ENCODE measurements around the gene PLCB4.
A peak's percentile ranks its signal among the peaks of the same experiment; 100 is the strongest.

The PLCB4 gene

GRCh38 chr20:9228774-9229450 is 160.0 kb downstream of the PLCB4 start:
- no peak for TF ChIP-seq CTCF (IDR thresholded peaks at IDR 0.05; ENCODE audit: insufficient read depth, low read length, missing control alignments)
- no peak for DNase-seq (ENCODE audit: low read depth, low spot score)
- H3K4me3 ChIP-seq (ENCODE audit: low read depth, low read length): no peak overlapping the region
- POLR2A ChIA-PET: no interaction called here
- CTCF ChIA-PET: interaction anchor here (1.6 kb wide), 1 partner anchor 375 kb away, joined by 6 read pairs; no protein-coding TSS in a partner anchor

GRCh38 chr20:9230406-9230805 is 161.5 kb downstream of the PLCB4 start:
- DNase-seq (ENCODE audit: low read depth, low spot score): no peak
- ChIA-PET POLR2A (no interaction called here), CTCF (no interaction called here)
- no peak for TF ChIP-seq CTCF (IDR thresholded peaks at IDR 0.05; ENCODE audit: insufficient read depth, low read length, missing control alignments)
- no peak overlapping the region for H3K4me3 ChIP-seq (ENCODE audit: low read depth, low read length)

- ChIA-PET CTCF (no interaction called here), POLR2A (no interaction called here)
- no peak for DNase-seq (ENCODE audit: low read depth, low spot score)
- TF ChIP-seq CTCF (IDR thresholded peaks at IDR 0.05; ENCODE audit: insufficient read depth, low read length, missing control alignments): no peak
- no peak overlapping the region for H3K4me3 ChIP-seq (ENCODE audit: low read depth, low read length)
Measured at GRCh38 chr20:9233804-9234203, 164.9 kb downstream of the PLCB4 start.

GRCh38 chr20:9235518-9235917 is 166.6 kb downstream of the PLCB4 start:
- DNase-seq (ENCODE audit: low read depth, low spot score): no peak
- TF ChIP-seq CTCF (IDR thresholded peaks at IDR 0.05; ENCODE audit: insufficient read depth, low read length, missing control alignments): no peak
- CTCF ChIA-PET: no interaction called here
- H3K4me3 ChIP-seq (ENCODE audit: low read depth, low read length): no peak overlapping the region
- POLR2A ChIA-PET: no interaction called here

- CTCF ChIA-PET: no interaction called here
- POLR2A ChIA-PET: no interaction called here
- TF ChIP-seq CTCF (IDR thresholded peaks at IDR 0.05; ENCODE audit: insufficient read depth, low read length, missing control alignments): no peak
- DNase-seq (ENCODE audit: low read depth, low spot score): no peak
- H3K4me3 ChIP-seq (ENCODE audit: low read depth, low read length): no peak overlapping the region
Measured at GRCh38 chr20:9236458-9236857, 167.6 kb downstream of the PLCB4 start.

GRCh38 chr20:9241232-9241692 is 172.4 kb downstream of the PLCB4 start:
- TF ChIP-seq CTCF (IDR thresholded peaks at IDR 0.05; ENCODE audit: insufficient read depth, low read length, missing control alignments): no peak
- no peak overlapping the region for H3K4me3 ChIP-seq (ENCODE audit: low read depth, low read length)
- ChIA-PET CTCF (no interaction called here), POLR2A (no interaction called here)
- peak; percentile 23 for DNase-seq (ENCODE audit: low read depth, low spot score)

All from AG04449 (cell line).